Transverse colon (tissue), 4 donors: ENCODE measurements around the gene SLC49A3. TPM values are rescaled to one million over a fixed set of nuclear protein-coding genes. Genes with fewer than 3 reads are reported as not detected.
A peak's percentile ranks its signal among the peaks of the same experiment; 100 is the strongest.

ENCODE experiments used
- DNase-seq: peaks from one replicate; pipeline ENCODE4 v3.0.0-alpha.2; 2019
- H3K27ac ChIP-seq, 4 donors: fragments of 200-600 bp; sonication (generic); 2 replicates each; pipeline ENCODE4 v1.5.1; 2016 to 2018; ENCODE audit warnings: inconsistent platforms in 4 of 4
- H3K27me3 ChIP-seq: fragments of 200-600 bp; sonication (generic); 2 replicates; pipeline ENCODE4 v1.5.1; 2017; ENCODE audit warnings: inconsistent platforms
- H3K36me3 ChIP-seq, 4 donors: fragments of 200-600 bp; sonication (generic); 2 replicates each; pipeline ENCODE4 v1.5.1; 2017 to 2019; ENCODE audit warnings: inconsistent platforms in 4 of 4
- H3K4me1 ChIP-seq, 4 donors: fragments of 200-600 bp; sonication (generic); 2 replicates each; pipeline ENCODE4 v1.5.1; 2017 to 2020; ENCODE audit warnings: inconsistent platforms in 4 of 4
- H3K4me3 ChIP-seq, 4 donors: fragments of 200-600 bp; sonication (generic); 1 replicate in 1 of 4; 2 replicates in 3 of 4; pipeline versions ENCODE4 v1.5.1 to v1.6.1; 2017 to 2019; ENCODE audit warnings: inconsistent platforms in 4 of 4
- H3K9me3 ChIP-seq, 2 donors: fragments of 200-600 bp; sonication (generic); 2 replicates each; pipeline ENCODE4 v1.5.1; 2017 to 2019; ENCODE audit warnings: inconsistent platforms in 2 of 2
- CTCF ChIP-seq, 5 experiments: fragments of 200-600 bp in 3 of 5; fragments of 450-650 bp in 2 of 5; sonication (generic) in 3 of 5; IDR thresholded peaks; 1 replicate in 2 of 5; 2 replicates in 3 of 5; pipeline ENCODE4 v1.5.1; 2016 to 2017; ENCODE audit warnings: antibody characterized with exemption in 5 of 5, inconsistent platforms in 3 of 5, mild to moderate bottlenecking in 2 of 5, moderate library complexity in 1 of 5
- EP300 ChIP-seq: sonication (generic); formaldehyde crosslinking; IDR thresholded peaks from one replicate; pipeline ENCODE4 v1.6.1; 2017; ENCODE audit warnings: antibody characterized with exemption, low read depth
- POLR2A ChIP-seq: fragments of 450-650 bp; IDR thresholded peaks from one replicate; pipeline ENCODE4 v1.6.1; 2016; ENCODE audit warnings: antibody characterized with exemption, mild to moderate bottlenecking, moderate library complexity
- POLR2AphosphoS5 ChIP-seq, 3 donors: sonication (generic); formaldehyde crosslinking; IDR thresholded peaks; one replicate each; pipeline ENCODE4 v1.6.1; 2016; ENCODE audit warnings: antibody characterized with exemption in 3 of 3
- WGBS, 2 donors: methylation state at CpG; one replicate each; pipeline ENCODE4 v1.1.5; 2018; ENCODE audit warnings: low coverage in 1 of 2; 5-methylcytosine and 5-hydroxymethylcytosine counted together
- in situ Hi-C, 4 donors: fragments of 200-750 bp; cut with MboI; loops; one replicate each; pipeline versions ENCODE4 v1.15.0 to v1.15.1; 2017; ENCODE audit warnings: low sequenced_read_pairs in 3 of 4, low pct_ligation_motif_present in 1 of 4, low pct_unique_long_range_greater_than_20kb in 1 of 4
- intact Hi-C: fragments of 100-400 bp; cut with DNase I; formaldehyde crosslinking; loops from one replicate; pipeline ENCODE4 v1.15.1; 2023; ENCODE audit warnings: low total_unique reads
- total RNA-seq, 4 donors: library from RNA; depleted of rRNA; stranded (reverse); fragments of >200 nt; gene quantifications; one replicate each; pipeline ENCODE4 v1.1.0, GENCODE V29; 2016

SLC49A3 gene
- total RNA-seq, 4 donors from 2014 or later: 1.2 to 17.6 (median 9.2) TPM

- Histone ChIP-seq H3K27me3 (peaks cover 6% of the 10 kb centered on the region), H3K4me1 (peaks cover 0 to 10% (median 6%) of the 10 kb centered on the region in 4 donors), H3K9me3 (no peaks in the 10 kb centered on the region), H3K4me3 (no peak overlapping the region), H3K36me3 (no peaks in the 10 kb centered on the region), H3K27ac (no peak overlapping the region)
- in situ Hi-C loops (no loop called here), intact Hi-C loops (no loop called here)
- peak; percentile 5 for DNase-seq
- WGBS, 2 donors: 86% methylated on average over 12 of the region's 12 CpGs; no CpG with 5 or more reads in 1 of the 2 donors
- TF ChIP-seq EP300 (no peak), POLR2AphosphoS5 (IDR thresholded peaks at IDR 0.05) (no peak), CTCF (IDR thresholded peaks at IDR 0.05) (no peak), POLR2A (no peak)
Observed at GRCh38 chr4:665381-665750, 23.6 kb downstream of the SLC49A3 start.

GRCh38 chr4:664713-665231 is 24.2 kb downstream of the SLC49A3 start:
- Histone ChIP-seq H3K27me3 (peaks cover 6% of the 10 kb centered on the region), H3K36me3 (no peaks in the 10 kb centered on the region), H3K4me3 (no peak overlapping the region), H3K27ac (no peak overlapping the region), H3K4me1 (peaks cover 0 to 10% (median 6%) of the 10 kb centered on the region in 4 donors), H3K9me3 (no peaks in the 10 kb centered on the region)
- TF ChIP-seq EP300 (no peak), POLR2A (no peak), CTCF (IDR thresholded peaks at IDR 0.05) (no peak), POLR2AphosphoS5 (IDR thresholded peaks at IDR 0.05) (no peak)
- WGBS, 2 donors: 94% methylated on average over 18 of the region's 24 CpGs; no CpG with 5 or more reads in 1 of the 2 donors
- no peak for DNase-seq
- in situ Hi-C loops (no loop called here), intact Hi-C loops (no loop called here)

- 6% methylated on average over 53 of the region's 80 CpGs; no CpG with 5 or more reads in 1 of the 2 donors for WGBS, 2 donors
- Histone ChIP-seq H3K36me3 (no peaks in the 10 kb centered on the region), H3K4me1 (peaks cover 0 to 10% (median 6%) of the 10 kb centered on the region in 4 donors), H3K27me3 (peaks cover 6% of the 10 kb centered on the region), H3K9me3 (no peaks in the 10 kb centered on the region), H3K27ac (peak overlapping the region; percentile 12 to 44 (median 32)), H3K4me3 (peak overlapping the region; percentile 34 to 55 (median 47))
- TF ChIP-seq POLR2A (no peak), POLR2AphosphoS5 (IDR thresholded peaks at IDR 0.05) (no peak), CTCF (IDR thresholded peaks at IDR 0.05) (no peak), EP300 (no peak)
- peak; percentile 71 for DNase-seq
- in situ Hi-C loops: no loop called here
- intact Hi-C loops: no loop called here
Observed at GRCh38 chr4:663438-664428, 25.2 kb downstream of the SLC49A3 start.

- H3K27ac ChIP-seq: no peak overlapping the region
Observed at GRCh38 chr4:663046-663437, 25.9 kb downstream of the SLC49A3 start.

More at GRCh38 chr4:663046-663437, 25.9 kb downstream of the SLC49A3 start:
- no peak for TF ChIP-seq POLR2A
- no peak for TF ChIP-seq POLR2AphosphoS5 (IDR thresholded peaks at IDR 0.05)
- TF ChIP-seq CTCF (IDR thresholded peaks at IDR 0.05): no peak
- TF ChIP-seq EP300: no peak
- in situ Hi-C loops (no loop called here), intact Hi-C loops (no loop called here)
- no peaks in the 10 kb centered on the region for H3K36me3 ChIP-seq
- peaks cover 6% of the 10 kb centered on the region for H3K27me3 ChIP-seq
- DNase-seq: no peak
- no peaks in the 10 kb centered on the region for H3K9me3 ChIP-seq
- peaks cover 0 to 10% (median 6%) of the 10 kb centered on the region in 4 donors for H3K4me1 ChIP-seq
- peak overlapping the region; percentile 34 to 55 (median 47) for H3K4me3 ChIP-seq
- WGBS, 2 donors: 49% methylated on average over 20 of the region's 20 CpGs; no CpG with 5 or more reads in 1 of the 2 donors
